Measurements from ENCODE around the gene SYT1. TPM values are rescaled to one million over a fixed set of nuclear protein-coding genes. Genes with fewer than 3 reads are reported as not detected.

The SYT1 gene
- total and polyA plus RNA-seq, 2 of the 8 experiments (the other 6 are each of a cell fraction or from before 2014, with no cell fraction given) = 11.0 to 34.6 TPM

GRCh38 chr12:78968226-78968625 lies 103.7 kb downstream of the SYT1 start:
- Histone ChIP-seq H4K20me1 (replicated peaks in 1 of 2; ENCODE audit: control insufficient read depth in 1 of 2, insufficient read depth in 2 of 2, low read length in 2 of 2) (peaks cover 0 to 2% of the 10 kb centered on the region in 2 experiments), H4K8ac (ENCODE audit: extremely low read depth, insufficient read depth, low read length) (no peak overlapping the region), H2BK20ac (ENCODE audit: low read length) (no peak overlapping the region), H3K14ac (ENCODE audit: insufficient read length) (no peak overlapping the region), H2BK120ac (replicated peaks; ENCODE audit: low read depth, low read length) (no peak overlapping the region), H3K56ac (replicated peaks; ENCODE audit: insufficient read length, low read depth, low read length) (no peak overlapping the region), H2AFZ (ENCODE audit: low read length) (no peak overlapping the region), H3K23ac (ENCODE audit: insufficient read length) (no peak overlapping the region), H3K27ac (ENCODE audit: low read depth, low read length) (no peak overlapping the region), H3K4me1 (replicated peaks in 1 of 4; ENCODE audit: control insufficient read depth in 3 of 4, insufficient read depth in 4 of 4, low read length in 3 of 4) (no peaks in the 10 kb centered on the region), H2AK5ac (ENCODE audit: low read depth, low read length) (no peak overlapping the region), H3K9me3 (ENCODE audit: insufficient read depth in 2 of 2, low read depth in 1 of 2, low read length in 1 of 2) (no peaks in the 10 kb centered on the region), H3K27me3 (replicated peaks in 1 of 4; ENCODE audit: control insufficient read depth in 3 of 4, extremely low read depth in 1 of 4, insufficient read depth in 3 of 4, low read length in 3 of 4) (no peaks in the 10 kb centered on the region), H3K9ac (replicated peaks in 1 of 4; ENCODE audit: extremely low read depth in 1 of 4, low read depth in 3 of 4, low read length in 3 of 4) (no peak overlapping the region), H4K91ac (replicated peaks; ENCODE audit: insufficient read length, low read length) (no peak overlapping the region), H2BK15ac (ENCODE audit: low read length) (no peak overlapping the region), H4K5ac (ENCODE audit: insufficient read length, low read depth, low read length) (no peak overlapping the region), H3K4me2 (ENCODE audit: insufficient read depth in 1 of 2, low read depth in 2 of 2, low read length in 2 of 2) (no peak overlapping the region), H3K4ac (replicated peaks; ENCODE audit: insufficient read length, low read depth, low read length) (no peak overlapping the region), H3K4me3 (ENCODE audit: extremely low read depth in 1 of 4, insufficient read depth in 2 of 4, low read depth in 3 of 4, low read length in 4 of 4) (no peak overlapping the region), H3K79me2 (ENCODE audit: control insufficient read depth in 1 of 2, insufficient read depth in 2 of 2, low read length in 2 of 2) (no peaks in the 10 kb centered on the region), H3K23me2 (ENCODE audit: low read depth, low read length) (no peaks in the 10 kb centered on the region), H2BK5ac (ENCODE audit: low read depth, low read length) (no peak overlapping the region), H3K79me1 (ENCODE audit: low read depth, low read length) (no peaks in the 10 kb centered on the region), H3K36me3 (ENCODE audit: control insufficient read depth in 2 of 4, insufficient read depth in 4 of 4, low read length in 3 of 4) (no peaks in the 10 kb centered on the region), H3K18ac (ENCODE audit: extremely low read depth, low read length) (no peak overlapping the region), H2BK12ac (ENCODE audit: low read depth, low read length) (no peak overlapping the region)
- TF ChIP-seq SIX5 (IDR thresholded peaks at IDR 0.05; ENCODE audit: low read depth, low read length) (no peak), CBX8 (IDR thresholded peaks at IDR 0.05; ENCODE audit: borderline replicate concordance, low read depth, low read length) (no peak), JUN (IDR thresholded peaks at IDR 0.05; ENCODE audit: low read depth, low read length) (no peak), TAF1 (IDR thresholded peaks at IDR 0.05; ENCODE audit: low read depth, low read length) (no peak), SIRT6 (IDR thresholded peaks at IDR 0.05; ENCODE audit: low read length) (no peak), RAD21 (IDR thresholded peaks at IDR 0.05 in 1 of 2, conservative IDR thresholded peaks at IDR 0.05 in 1 of 2; ENCODE audit: low read depth in 2 of 2, low read length in 2 of 2) (no peak)
- TF ChIP-seq, protein P1, sequence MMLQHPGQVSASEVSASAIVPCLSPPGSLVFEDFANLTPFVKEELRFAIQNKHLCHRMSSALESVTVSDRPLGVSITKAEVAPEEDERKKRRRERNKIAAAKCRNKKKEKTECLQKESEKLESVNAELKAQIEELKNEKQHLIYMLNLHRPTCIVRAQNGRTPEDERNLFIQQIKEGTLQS (IDR thresholded peaks at IDR 0.05; ENCODE audit: insufficient read depth, low read depth, low read length) = no peak
- CTCF ChIA-PET (ENCODE audit: partially characterized antibody) = no interaction called here
- DNase-seq (ENCODE audit: low read depth in 1 of 2, low spot score in 2 of 2) = no peak
- 91% methylated on average over 1 of the region's 1 CpG; no CpG with 5 or more reads in 1 of the 2 experiments for WGBS, 2 experiments (ENCODE audit: extremely low coverage in 1 of 2, insufficient coverage in 1 of 2, insufficient read length in 1 of 2, insufficient replicate concordance in 2 of 2, low coverage in 1 of 2, low lambda C conversion rate in 2 of 2, missing lambda C conversion rate in 1 of 2)
- no peak for FAIRE-seq
- POLR2A ChIA-PET (ENCODE audit: partially characterized antibody) = no interaction called here

Data from H1 (cell line).